SU-DHL-6 (cell line): ENCODE data around the gene LAMA2.

Experiments used
- CTCF ChIP-seq: fragments of 200-600 bp; sonication (generic); IDR thresholded peaks from one replicate; pipeline ENCODE4 v1.5.1; 2017; ENCODE audit warnings: antibody characterized with exemption, mild to moderate bottlenecking, low read length, moderate library complexity; ENCODE audit not compliant: insufficient read depth, poor library complexity, severe bottlenecking
- EZH2phosphoT487 ChIP-seq: fragments of 200-600 bp; sonication (generic), shearing (Covaris generic); conservative IDR thresholded peaks from 2 replicates; pipeline ENCODE4 v1.6.1; 2018; ENCODE audit warnings: mild to moderate bottlenecking, antibody characterized with exemption, low read length, moderate library complexity, mixed read lengths

- TF ChIP-seq CTCF (no peak), EZH2phosphoT487 (no peak)
Observed at GRCh38 chr6:129338683-129339082, 455.7 kb downstream of the LAMA2 start.
